Epithelial cell of proximal tubule (primary cell): Measurements from ENCODE around the gene KANK4. TPM values are rescaled to one million over a fixed set of nuclear protein-coding genes. Genes with fewer than 3 reads are reported as not detected.
A peak's percentile ranks its signal among the peaks of the same experiment; 100 is the strongest.

Experiments
- DNase-seq: peaks from one replicate; pipeline ENCODE4 v3.0.0-alpha.2; 2011; ENCODE audit warnings: low read depth
- H3K4me3 ChIP-seq: 2 replicates; pipeline ENCODE4 v1.5.1; 2011; ENCODE audit warnings: low read depth, mild to moderate bottlenecking, low read length
- total RNA-seq: library from RNA; depleted of rRNA; stranded (reverse); fragments of >200 nt; gene quantifications from 2 replicates; pipeline ENCODE4 v1.2.3, GENCODE V29; 2015
- TF ChIP-seq, protein P1 (sequence below): conservative IDR thresholded peaks from 2 replicates; pipeline ENCODE4 v1.5.1; 2012; ENCODE audit warnings: low read depth, mild to moderate bottlenecking, low read length

The KANK4 gene
- total RNA-seq, 1 donor from 2014 or later, result not detected

DNA sequence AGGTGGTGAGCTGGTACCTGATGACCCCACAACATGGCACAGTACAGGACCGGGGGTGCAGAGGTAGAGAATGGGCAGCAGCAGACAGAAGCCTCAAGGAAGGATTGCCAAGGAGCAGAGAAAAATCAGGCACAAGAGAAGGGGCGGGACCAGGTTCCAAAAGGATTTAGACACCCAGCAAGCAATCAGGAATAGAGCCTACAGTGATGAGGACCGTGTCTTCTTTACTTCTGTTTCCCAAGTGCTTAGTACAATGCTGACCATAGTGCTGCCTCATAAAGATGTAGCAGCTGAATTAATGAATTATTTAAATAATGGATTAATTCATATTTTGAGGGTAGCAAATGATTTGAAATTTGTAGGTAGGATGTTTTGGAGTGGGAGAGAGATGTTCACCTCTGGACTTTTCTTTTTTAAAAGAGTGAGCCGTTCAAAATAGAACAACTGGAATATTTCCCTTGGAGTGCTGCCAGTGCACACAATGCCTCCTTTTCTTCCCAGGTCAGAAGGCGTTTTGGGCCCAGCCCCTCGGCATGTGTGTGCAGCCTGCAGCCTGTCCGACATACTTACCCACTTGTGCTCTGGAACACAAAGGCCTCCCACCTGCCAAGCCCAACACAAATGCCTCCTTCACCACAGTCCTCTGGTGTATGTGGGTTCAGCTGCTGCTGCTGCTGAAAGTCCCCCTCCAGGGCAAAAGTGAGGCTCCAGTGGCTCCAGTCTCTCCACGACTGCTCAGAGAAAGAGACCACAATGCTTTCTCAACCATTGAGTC, 19.6 kb downstream of the KANK4 start:
- no peak for DNase-seq
- H3K4me3 ChIP-seq, result no peak overlapping the region
- TF ChIP-seq, protein P1, sequence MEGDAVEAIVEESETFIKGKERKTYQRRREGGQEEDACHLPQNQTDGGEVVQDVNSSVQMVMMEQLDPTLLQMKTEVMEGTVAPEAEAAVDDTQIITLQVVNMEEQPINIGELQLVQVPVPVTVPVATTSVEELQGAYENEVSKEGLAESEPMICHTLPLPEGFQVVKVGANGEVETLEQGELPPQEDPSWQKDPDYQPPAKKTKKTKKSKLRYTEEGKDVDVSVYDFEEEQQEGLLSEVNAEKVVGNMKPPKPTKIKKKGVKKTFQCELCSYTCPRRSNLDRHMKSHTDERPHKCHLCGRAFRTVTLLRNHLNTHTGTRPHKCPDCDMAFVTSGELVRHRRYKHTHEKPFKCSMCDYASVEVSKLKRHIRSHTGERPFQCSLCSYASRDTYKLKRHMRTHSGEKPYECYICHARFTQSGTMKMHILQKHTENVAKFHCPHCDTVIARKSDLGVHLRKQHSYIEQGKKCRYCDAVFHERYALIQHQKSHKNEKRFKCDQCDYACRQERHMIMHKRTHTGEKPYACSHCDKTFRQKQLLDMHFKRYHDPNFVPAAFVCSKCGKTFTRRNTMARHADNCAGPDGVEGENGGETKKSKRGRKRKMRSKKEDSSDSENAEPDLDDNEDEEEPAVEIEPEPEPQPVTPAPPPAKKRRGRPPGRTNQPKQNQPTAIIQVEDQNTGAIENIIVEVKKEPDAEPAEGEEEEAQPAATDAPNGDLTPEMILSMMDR, result no peak

DNA sequence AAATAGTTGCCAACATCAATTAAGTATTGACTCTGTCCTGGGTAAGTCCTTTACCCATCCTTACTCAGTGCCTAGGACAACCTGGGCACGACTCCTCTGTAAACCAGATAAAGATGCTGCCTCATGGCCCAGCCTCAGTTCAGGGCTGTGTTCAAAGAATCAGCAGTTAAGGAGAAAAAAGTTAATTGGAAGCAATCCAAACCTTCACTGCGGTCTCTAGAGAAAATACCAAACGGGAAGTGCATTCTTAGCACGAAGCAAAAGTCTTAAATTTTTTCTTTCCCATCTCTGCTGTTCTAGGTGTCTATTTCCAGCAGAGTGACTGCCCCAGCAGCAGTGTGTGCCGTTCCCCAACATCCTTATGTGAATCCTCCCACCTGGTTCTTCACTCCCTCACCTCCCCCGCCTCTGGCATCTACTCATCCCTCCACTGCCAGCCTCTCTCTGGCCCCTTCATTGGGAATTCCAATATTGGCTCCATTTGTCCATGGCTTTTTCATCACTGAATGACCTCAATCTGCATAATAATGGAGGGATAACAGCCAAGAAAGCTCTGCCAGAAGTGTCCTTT, 23.2 kb downstream of the KANK4 start:
- DNase-seq, result no peak
- TF ChIP-seq, protein P1, result no peak
- no peak overlapping the region for H3K4me3 ChIP-seq

DNA sequence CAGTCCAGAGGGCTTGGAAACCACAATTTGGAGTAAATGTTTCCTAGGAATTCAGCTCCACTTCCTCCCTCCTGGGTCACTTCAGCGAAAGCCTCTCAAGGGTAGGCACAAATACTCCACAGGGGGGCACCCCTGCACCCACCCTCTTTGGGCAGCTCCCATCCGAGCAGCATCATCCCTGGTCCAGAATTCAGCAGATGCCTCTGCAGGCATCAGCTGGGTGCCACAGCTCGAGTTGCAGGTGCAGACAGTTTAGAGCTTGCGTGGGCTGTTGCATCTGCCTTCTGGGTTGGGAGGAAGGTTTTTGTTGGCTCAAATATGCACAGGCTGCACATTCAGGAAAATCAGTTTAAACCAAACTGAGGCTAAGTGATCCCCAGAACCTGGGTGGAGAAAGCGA, 25.0 kb downstream of the KANK4 start:
- no peak for DNase-seq
- TF ChIP-seq, protein P1, result peak; percentile 50
- H3K4me3 ChIP-seq, result no peak overlapping the region

DNA sequence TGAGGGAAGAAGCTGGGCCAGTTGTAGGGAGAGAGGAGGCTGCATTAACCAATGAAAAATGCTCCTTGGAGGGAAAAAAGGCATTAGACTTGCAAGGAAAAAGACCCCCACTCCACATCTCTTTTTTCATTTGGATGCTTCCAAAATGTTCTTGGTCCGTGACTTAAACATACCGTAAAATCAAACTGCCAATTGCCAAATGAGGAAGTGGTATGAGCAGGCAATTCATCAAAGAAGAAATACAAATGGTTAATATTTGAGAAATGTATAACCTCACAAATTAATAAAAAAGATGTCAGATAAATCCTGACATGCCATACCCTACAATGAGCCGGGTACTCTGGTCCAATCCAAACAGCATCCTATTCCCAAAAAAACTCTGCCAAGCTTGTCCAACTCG, 30.6 kb downstream of the KANK4 start:
- TF ChIP-seq, protein P1, result no peak
- no peak overlapping the region for H3K4me3 ChIP-seq
- no peak for DNase-seq

DNA sequence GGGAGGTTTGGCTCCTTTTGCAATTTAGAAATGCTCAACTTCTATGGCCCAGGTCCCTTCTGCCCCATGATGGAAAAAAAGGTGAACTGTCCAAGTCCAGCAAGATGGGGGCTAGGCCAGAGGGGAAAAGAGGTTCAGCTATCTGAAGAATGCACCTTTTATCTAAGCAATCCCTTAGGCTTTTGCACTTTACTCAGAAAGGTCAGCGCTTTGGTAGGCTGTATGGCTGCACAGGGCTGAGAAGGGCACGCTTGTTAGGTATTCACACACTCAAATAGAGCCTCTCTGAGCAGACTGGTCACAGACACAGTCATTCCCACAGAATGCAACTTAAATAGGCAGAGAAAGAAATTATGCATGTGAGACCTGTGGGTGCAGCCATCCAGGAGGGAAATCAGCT, 31.0 kb downstream of the KANK4 start:
- TF ChIP-seq, protein P1, result no peak
- H3K4me3 ChIP-seq, result no peak overlapping the region
- no peak for DNase-seq

DNA sequence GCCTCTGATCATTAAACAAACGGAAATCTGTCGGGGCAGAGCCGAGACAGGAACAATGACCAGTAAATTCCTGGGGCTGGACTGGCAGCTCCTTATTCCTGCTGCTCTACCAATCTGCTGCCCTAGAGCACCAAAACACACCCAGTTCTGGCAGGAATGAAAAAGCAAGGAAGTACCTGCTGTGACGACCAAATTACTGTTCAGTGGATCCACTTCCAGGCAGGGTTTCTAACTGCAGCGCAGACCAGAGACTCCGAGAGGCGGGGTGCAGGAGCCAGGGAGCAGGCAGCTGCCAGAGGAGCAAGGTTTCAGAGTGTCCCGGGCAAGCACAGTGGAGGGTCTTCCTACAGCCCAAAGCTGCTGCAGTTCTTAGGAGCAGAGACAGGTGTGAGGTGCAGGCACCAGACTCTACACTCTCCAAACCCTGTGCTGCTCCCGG, 32.4 kb downstream of the KANK4 start:
- TF ChIP-seq, protein P1, result no peak
- peak overlapping the region; percentile 9 for H3K4me3 ChIP-seq

More for the DNA sequence above, 32.4 kb downstream of the KANK4 start:
- no peak for DNase-seq
